Measurements from ENCODE around the gene TTLL11.

Gene TTLL11

DNA sequence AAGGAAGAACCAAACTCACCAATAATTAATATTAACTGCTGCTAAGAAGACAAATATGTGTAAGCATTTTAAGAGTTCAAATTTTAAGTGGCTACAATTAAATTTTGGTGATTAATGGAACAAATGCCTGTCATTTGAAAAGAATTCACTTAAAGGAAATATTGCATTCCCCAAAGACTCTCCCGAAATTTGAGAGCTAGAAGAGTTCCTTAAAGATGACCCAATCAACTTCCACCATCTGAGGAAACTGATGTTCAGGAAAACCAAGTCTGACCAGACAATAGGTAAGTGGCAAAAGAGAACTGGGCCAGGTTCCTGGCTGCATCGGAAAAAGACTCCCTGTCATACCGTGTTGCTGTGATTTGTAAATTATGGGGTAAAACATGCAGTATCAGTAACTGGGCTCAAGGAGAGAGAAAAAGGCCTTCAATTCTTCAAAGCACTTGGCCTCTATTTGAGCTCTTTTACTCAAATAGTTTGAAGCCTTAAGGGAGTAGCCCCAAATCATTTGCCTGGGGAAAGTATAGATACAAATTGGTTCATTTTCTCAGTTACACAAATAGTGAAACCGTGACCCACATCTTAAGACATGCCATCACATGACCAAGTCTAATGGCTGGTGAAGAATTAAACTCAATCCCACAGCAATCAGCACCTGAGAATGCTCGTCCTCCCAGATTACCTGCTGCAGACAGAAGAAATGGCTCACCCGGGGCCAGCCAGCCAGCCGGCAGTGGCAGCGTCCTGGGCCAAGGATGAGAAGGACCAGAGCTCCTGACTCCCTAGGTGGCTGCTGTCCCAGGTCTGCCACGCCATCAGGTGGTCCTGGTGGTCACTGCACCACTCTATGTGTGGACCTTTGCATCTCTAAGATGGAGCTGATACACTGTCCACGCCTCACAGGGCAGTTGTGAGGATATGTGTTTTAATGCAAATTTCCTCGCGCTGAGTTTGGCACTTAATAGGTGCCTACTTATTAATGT lies 162.9 kb downstream of the TTLL11 start:
- H3K4me3 ChIP-seq (ENCODE audit: low read length), result no peak overlapping the region
- DNase-seq (ENCODE audit: low read depth, low spot score), result no peak

DNA sequence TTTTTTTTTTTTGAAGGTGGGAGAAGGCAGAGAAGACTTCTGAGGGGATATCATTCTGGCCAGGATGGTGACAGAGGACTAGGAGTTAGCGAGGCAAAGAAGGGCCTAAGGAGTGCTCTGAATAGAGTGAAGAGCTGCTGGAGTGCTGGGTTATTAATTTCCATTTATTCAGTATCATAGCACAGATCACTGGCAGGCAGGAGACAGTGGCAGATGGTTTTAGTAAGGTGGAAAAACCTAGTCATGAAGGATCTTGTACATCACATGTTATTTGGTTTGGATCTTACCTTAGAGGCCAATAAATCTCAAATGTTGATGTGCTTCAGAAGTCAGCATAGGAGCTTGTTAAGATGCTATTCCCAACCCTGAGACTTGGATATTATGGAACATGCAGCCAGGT lies 165.5 kb downstream of the TTLL11 start:
- no peak overlapping the region for H3K4me3 ChIP-seq (ENCODE audit: low read length)
- no peak for DNase-seq (ENCODE audit: low read depth, low spot score)

DNA sequence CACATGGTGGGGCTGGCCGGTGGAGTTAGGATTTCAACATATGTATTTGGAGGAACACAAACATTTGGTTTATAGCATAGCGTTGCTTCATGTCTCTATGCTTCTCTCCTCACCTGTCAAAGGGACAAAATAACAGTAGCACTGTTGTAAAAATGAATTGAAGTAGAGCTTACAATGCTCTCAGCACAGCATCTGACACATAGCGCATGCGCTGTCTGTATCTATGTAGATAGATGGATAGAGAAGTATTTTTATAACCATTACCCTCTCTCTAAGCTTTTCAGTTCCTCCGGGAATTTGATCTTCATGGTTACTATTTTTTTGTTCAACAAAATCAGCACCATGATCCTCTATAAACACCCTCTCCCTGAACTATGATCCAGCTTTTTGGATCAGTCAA lies 166.0 kb downstream of the TTLL11 start:
- H3K4me3 ChIP-seq (ENCODE audit: low read length), result no peak overlapping the region
- DNase-seq (ENCODE audit: low read depth, low spot score), result no peak

DNA sequence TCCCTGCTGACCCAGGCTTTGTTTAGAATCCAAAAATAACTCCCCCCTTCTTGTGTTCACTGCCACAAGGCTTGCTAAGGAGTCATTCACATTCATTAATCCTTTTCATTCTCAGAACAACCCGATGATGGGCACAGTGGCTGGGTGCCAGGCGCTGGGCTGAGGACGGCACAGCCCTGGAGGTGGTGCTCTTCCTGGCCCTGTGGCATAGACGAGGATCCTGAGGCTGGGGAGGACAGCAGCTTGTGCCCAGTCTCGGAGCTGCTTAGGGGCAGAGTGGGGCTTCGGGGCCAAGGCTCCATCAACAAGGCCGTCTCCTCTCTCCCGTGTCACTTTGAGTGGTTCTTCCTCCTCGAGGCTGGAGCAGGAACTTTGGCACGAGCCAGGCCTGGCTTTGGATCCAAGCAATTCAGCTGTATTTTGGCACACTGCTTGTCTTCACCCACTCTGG lies 166.7 kb downstream of the TTLL11 start:
- H3K4me3 ChIP-seq (ENCODE audit: low read length), result no peak overlapping the region
- no peak for DNase-seq (ENCODE audit: low read depth, low spot score)

DNA sequence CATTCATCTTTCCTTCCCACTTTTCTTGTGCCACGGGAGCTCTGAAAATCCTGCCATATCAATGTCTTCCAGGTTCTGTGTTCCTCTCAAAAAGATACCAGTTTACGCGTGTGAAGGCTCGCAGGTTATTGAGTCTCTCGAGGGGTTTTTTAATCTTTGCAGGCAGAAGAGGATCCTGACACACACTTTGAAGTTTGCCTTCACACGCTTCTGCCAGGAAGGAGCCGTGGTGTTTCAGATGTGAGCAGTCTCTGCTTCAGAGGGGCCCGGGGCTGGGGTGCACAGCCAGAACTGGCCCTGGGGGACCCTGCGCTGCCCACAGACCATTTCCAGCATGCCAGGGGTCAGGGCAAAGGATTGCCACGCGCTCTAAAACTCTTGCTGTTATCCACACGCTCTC lies 167.2 kb downstream of the TTLL11 start:
- no peak overlapping the region for H3K4me3 ChIP-seq (ENCODE audit: low read length)
- peak; percentile 52 for DNase-seq (ENCODE audit: low read depth, low spot score)

DNA sequence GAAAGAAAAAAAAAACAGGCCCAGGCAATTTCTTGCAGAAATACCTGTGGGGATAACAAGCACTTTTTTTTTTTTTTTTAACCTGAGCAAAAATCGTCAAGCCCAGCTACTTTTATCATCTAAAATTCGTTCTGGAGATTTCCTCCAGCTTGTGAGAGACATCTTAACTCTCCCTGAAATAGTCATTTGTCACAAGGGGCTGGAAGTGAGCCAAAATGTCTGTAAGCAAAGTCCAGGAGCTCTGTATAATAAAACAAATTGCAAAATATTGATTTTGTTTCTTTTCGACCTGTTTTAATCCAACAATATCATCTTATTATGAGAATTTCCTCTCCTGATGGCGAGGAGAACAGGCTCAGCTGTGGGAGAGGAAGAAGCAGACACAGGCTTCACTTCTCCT lies 168.4 kb downstream of the TTLL11 start:
- no peak overlapping the region for H3K4me3 ChIP-seq (ENCODE audit: low read length)
- no peak for DNase-seq (ENCODE audit: low read depth, low spot score)

DNA sequence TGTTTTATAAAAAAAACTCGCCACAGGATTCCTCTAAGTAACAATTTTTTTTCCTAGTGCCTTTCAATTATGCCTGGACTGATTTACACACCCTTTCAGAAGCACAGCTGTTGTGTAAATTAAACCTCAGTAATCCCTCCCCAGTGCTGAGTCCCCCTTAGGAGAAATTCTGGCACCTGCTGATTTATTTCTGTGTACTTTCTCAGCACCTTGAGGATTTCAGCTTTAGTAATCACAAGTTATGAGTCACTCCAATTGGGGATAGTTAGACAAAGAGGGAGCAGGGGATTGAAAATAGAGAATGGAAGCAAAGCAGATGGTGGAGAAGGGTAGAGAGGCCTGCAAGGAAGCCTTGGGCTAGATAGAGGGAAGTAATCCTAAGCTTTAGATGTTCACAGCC lies 171.7 kb downstream of the TTLL11 start:
- DNase-seq (ENCODE audit: low read depth, low spot score), result no peak
- H3K4me3 ChIP-seq (ENCODE audit: low read length), result no peak overlapping the region

DNA sequence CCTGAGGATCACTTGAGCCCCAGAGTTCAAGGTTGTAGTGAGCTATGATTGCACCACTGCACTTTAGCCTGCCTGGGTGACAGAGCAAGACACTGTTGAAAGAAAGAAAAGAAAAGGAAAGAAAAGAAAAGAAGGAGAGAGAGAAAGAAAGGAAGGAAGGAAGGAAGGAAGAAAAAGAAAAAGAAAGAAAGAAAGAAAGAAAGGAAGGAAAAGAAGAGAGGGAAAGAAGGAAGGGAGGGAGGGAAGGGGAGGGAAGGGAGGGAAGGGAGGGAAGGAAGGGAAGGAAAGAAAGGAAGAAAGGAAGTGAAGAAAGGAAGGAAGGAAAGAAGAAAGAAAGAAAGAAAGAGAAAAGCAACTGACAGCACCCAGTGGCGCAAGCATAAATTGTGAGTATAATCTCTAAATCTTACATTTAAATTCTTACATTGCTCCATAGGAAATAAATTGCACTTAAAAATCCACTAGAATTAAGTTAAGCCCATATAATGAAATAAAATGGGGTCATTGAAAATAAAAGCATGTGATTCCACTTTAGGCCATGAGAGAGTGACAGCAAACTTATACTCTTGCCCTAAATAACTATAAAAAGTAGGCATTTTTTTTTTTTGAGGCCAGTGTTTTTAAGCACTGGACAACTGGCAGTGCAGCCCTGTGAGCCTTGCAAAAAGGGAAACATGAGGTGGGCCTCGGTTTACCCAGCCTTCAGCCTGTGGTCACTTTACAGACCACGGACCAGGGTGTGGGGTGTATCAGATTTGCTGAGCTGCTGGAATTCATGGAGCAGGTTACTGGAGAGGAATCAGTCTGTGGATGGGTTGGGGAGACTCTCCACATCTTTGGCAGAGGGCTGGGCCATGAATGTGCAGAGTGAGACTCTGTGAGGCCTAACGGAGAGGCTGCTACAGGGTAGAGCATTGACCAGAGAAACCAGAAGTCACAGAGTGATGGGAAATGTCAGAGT lies 175.5 kb downstream of the TTLL11 start:
- DNase-seq (ENCODE audit: low read depth, low spot score), result no peak
- H3K4me3 ChIP-seq (ENCODE audit: low read length), result no peak overlapping the region

DNA sequence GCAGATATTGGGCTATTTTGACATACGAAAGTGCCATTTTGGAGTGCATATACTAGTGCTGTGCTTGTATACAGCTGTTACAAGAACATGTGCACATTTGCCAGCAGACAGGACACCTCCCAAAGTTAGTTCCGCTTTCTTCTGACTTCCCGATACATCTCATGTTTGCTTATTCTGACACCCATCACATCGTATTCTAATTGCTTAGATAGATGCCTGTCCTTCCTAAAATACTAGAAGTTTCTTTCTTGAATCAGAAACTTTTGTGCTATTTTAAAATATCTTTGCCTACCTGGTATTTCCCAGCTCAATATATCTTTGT lies 177.8 kb downstream of the TTLL11 start:
- no peak for DNase-seq (ENCODE audit: low read depth, low spot score)
- no peak overlapping the region for H3K4me3 ChIP-seq (ENCODE audit: low read length)

DNA sequence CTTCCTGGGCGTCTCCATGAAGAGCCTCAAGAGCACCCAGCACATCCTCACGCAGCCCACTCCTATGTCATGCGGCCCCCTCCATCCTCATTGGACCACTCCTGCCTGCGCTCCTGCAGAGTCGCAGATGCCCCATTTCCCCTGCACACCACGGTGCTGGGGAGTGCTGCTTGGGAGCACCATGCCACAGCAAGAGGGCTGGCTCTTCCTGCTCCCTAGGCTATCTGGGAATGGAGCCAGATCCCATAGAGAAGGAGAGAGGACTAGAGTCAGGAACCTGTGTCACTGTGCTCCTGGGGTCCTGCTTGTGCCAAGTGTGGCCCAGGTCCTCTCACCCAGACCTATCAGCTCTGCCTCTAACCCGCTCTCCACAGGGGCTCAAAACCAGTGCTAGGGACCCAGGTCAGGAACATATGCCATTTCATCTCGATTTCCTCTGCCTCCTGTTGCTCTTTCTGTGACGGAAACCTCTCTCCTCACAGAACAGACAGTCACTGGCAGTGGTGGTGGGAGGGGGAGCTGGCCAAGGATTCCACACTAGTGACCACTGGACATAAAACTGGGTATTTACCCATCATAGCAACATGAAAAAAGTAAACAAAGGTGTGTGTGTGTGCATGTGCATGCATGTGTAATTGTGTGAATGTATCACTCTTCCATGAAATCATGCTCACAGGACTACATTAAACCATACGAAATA lies 178.4 kb downstream of the TTLL11 start:
- DNase-seq (ENCODE audit: low read depth, low spot score), result no peak
- no peak overlapping the region for H3K4me3 ChIP-seq (ENCODE audit: low read length)

DNA sequence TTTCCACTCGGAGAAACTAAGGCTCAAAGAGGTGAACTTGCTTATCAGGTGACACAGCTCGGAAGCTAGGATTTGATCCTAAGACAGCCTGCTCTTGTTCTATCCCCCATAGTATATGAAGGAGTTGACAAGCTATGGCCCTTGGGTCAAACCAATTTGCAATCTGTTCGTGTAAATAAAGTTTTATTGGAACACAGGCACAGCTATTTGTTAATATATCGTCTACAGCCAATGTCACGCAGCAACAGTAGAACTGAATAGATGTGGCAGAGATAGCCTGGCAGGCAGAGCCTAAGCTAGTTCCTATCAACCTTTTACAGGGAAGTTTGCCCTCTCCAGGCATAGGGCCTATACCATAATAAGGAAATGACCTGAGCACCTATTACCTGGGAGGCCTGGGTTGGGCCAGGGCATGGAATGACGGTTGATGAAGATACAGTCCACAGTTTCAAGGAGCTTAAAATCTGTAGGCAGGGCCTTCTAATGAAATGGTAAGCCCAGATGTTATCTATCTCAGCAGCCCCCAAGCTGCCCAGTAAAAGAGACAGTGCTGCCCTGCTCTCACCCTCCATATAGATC lies 179.0 kb downstream of the TTLL11 start:
- no peak for DNase-seq (ENCODE audit: low read depth, low spot score)
- no peak overlapping the region for H3K4me3 ChIP-seq (ENCODE audit: low read length)

DNA sequence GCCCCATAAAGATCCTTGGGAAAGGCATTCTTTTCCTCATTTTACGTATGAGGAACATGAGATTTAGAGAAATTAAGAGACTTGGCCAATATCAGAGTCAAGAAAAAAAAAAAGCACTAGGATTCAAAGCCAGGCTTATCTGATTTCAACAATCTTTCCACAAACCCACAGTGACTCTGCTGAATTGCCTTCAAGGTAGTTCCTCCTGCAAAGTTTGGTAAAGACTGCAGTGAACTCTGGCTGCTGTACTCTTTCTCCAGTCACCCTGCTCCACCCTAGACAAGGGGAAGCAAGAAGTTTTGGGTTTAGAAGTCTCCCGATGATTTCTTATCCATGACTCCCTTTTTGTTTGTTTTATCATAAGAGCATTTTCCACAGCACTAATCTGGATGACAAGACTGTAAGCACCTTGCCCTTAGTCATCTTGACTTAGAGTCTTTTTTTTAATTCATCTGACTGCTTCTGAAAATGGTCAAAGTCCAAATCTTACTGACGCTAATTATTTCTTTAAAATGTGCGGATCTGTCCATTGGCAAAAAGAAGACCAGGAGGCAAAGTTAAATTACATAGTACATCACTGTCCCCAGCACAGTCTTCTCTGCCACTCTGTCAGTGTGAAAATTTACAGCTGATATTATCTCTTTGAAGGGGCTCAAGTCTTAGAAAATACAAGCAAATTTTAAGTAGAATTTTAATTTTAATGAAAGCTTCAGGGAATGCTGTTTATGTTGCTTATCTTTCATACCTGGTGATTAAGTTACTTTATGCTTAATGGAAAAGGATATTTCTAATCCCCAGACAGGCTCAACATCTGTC lies 180.1 kb downstream of the TTLL11 start:
- peak; percentile 66 for DNase-seq (ENCODE audit: low read depth, low spot score)
- no peak overlapping the region for H3K4me3 ChIP-seq (ENCODE audit: low read length)

DNA sequence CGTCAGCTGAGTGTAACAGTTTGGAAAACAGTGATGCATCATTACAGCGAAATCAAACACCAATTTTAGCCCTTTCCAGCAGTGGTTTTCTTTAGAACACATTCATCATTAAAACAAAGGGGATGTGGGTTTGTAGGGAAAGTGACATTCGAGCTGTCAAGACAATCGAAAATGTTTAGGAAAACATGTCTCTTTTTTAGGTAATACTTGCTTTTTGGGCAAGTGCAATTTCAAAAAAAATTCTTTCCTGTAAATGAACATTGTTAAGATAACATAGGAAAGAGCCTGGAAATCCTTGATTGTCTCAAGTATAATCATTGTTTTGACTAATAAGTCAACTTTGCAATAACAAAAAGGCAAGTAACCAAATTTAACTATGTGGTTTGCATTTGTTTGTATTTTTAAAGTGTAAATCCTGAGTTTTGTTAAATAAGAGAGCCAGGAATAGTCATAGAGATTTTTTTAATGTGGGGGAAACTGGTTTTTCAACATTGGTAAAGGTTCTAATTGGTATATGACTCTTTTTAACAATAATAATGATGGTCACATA lies 182.5 kb downstream of the TTLL11 start:
- no peak overlapping the region for H3K4me3 ChIP-seq (ENCODE audit: low read length)
- DNase-seq (ENCODE audit: low read depth, low spot score), result peak; percentile 50

DNA sequence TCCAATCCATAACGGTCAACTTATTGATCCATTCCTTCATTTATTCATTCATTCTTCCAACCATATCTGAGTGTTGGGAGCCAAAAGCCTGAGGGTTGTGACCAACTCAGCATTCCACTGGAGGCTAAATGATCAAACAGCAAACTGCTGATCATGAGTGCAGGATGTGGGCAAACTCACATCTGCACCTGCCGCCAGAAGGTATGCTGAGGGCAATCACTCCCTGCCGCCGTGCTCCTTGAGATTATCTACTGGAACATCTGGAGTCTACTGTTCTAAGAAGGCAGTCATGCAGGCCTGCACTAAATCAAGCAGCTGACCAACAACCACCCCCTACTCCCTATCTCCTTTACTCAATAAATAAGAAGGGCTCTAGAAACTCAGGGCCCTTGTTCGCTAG lies 184.0 kb downstream of the TTLL11 start:
- peak; percentile 92 for DNase-seq (ENCODE audit: low read depth, low spot score)

DNA sequence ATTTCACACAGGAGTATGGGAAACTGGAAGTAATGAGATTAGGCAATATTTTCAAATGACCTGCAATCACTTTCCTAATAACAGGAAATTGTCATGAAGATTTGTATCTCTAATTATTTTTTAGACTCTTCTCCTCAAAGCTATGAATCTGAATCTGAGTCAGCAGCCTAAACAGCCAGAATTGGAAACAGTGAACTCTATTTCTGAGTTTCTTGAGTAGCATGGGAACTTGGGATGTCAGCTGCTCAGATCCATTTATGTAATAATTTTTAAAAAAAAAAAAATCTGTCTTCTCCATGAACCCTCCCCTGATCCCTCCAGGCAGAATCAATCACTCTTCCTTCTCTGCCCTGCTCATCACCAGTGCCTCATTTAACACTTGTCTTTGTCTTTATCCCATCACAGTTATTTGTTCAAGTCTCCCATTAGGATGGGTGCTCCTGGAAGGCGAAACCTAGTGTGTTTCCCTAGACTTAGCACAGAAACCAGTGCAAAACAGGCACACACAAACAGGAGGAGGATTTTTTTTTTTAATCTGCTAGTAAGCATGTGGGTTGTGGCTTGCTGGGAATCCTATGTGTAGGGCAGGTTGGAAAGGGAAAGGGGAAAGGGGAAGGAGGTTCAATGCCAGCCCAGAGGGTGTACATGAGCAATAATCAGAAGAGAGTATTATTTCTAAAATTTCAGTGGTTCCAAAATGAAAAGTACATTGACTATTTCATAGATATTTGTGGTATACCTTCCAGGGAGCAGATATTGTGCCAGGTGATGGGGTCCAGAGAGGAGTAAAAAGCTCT lies 186.8 kb downstream of the TTLL11 start:
- no peak overlapping the region for H3K4me3 ChIP-seq (ENCODE audit: low read length)
- no peak for DNase-seq (ENCODE audit: low read depth, low spot score)

More for the DNA sequence above, 184.0 kb downstream of the TTLL11 start:
- H3K4me3 ChIP-seq (ENCODE audit: low read length), result no peak overlapping the region

DNA sequence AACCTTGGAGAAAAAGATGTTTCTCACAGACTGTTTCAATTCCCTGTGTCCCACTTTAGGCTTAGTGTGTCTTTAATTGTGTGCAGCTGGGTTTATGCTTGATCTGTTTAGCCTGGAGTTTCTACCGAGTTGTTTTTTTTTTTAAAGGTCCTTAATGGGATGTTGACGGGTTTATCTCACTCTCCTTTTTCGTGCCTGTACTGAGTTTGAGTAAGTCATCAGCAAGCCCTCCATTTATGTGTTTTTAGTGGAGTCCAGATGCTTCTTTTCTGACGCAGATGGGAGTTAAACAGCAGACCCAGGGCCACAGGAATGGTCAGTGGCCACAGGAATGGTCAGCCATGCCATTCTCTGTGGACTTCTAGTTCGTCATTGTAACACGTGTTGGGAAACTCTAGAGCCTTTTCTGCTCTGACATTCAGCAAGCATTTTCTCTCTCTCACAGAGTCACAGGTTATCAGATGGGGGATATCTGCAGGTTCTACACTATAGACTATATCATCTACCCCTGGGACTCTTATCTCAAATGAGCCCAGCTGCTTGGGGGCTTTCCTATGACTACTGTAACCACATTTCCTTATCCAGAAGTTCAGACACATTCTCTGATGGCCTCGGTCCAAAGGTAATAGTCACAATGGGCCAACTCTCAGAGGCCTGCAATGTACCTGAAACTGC lies 190.5 kb downstream of the TTLL11 start:
- H3K4me3 ChIP-seq (ENCODE audit: low read length), result no peak overlapping the region
- DNase-seq (ENCODE audit: low read depth, low spot score), result peak; percentile 52

DNA sequence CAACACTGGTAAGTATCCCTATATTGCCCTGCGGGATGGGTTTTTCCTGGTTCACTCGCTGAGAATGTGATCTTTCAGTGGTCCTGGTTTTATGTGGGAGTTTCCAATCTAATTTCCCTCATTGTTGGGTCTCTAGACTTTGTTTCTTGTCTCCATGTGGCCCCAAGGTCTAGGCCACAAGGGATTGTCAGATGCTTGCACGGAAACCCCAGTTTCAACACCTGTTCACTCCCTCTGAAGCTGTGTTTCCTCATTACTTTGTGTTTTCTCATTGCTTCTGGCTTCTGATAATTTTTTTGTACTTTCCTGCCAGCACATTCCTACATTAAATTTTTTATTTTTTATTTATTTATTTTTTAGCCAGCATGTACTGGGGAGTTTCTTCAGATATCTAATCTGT lies 191.5 kb downstream of the TTLL11 start:
- H3K4me3 ChIP-seq (ENCODE audit: low read length), result no peak overlapping the region
- peak; percentile 49 for DNase-seq (ENCODE audit: low read depth, low spot score)

Measured in Jurkat, Clone E6-1 (cell line).